ENCODE data around the gene CCHCR1.
"Not testable (repeated sequence)": the region's sequence is repeated elsewhere in the genome, so short reads cannot be mapped to it uniquely, and the experiment has no call there.

GRCh38 chr6:31165064-31165832 is 7.6 kb upstream of the CCHCR1 start:
- TF ChIP-seq SUZ12 (IDR thresholded peaks at IDR 0.05; ENCODE audit: extremely low read depth, insufficient read depth, insufficient read length); YY1 (IDR thresholded peaks at IDR 0.05; ENCODE audit: insufficient read depth, insufficient read length): not testable (repeated sequence)
